HTR-8/SVneo (cell line): ENCODE data around the gene ARHGEF7.

Source experiments
- DNase-seq: peaks from one replicate; pipeline ENCODE4 v3.0.0; 2011; ENCODE audit warnings: low spot score, mixed read lengths; ENCODE audit not compliant: insufficient read length
- FAIRE-seq: peaks from 2 replicates; lab custom pipeline; 2011; peaks lifted over from hg19 to GRCh38; lab: Jason Lieb, UNC

ARHGEF7 gene

DNA sequence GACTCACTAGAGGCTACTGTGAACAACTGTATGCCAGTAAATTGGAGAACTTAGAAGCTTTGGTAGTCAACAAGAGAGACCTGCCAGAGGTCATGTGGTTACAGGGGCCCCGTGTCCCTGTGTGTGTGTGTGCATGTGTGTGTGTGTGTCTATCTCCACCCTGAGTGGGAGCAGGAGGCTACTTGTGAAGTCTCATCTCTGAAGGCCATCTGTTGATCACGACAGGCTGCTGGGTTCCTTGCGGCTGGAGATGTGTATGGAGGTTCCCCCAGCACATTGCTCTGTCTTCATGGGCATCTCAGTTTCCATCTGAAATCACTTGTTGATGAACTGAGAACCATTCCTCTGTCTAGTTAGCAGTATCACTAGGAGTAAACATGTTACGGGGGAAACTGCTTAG is 147.2 kb downstream of the ARHGEF7 start:
- no peak for FAIRE-seq
- DNase-seq: no peak

DNA sequence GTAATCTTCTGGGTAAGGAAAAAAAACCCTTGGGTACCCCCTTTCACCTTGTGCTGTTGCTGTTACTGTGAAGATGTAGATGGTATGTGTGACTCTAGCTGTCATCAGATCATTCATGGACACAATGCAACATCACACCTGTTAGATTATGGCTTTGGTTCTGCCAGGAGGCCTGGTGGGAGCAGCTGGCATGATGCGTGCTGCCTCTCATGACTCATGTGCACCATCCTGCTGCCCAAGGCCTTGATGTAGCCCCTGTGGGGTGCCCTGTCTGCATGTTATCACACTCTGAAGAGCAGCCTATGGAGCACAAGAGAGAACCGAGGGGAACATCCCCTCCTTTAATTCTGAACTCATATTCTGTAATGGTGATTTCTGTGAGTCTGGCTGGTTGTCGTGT is 147.6 kb downstream of the ARHGEF7 start:
- no peak for DNase-seq
- FAIRE-seq: no peak

DNA sequence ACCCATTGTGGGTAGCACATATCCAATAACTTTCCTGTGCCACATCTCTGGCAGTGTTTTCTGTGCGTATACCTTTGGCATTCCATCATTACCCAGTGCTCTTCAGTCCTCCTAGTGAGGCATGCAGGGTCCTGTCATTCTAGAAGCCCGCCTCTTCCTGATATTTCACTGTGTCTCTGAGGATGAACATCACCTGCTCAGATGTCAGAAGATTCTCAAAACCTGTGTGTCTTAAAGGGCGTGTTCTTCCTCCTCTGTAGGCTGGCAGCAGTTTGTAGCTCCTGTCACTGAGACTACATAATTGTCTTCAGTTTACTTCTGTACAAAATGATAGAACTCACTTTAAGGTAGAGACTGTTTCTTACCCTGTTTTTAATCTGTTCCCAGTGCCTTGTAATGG is 148.5 kb downstream of the ARHGEF7 start:
- no peak for DNase-seq
- no peak for FAIRE-seq

DNA sequence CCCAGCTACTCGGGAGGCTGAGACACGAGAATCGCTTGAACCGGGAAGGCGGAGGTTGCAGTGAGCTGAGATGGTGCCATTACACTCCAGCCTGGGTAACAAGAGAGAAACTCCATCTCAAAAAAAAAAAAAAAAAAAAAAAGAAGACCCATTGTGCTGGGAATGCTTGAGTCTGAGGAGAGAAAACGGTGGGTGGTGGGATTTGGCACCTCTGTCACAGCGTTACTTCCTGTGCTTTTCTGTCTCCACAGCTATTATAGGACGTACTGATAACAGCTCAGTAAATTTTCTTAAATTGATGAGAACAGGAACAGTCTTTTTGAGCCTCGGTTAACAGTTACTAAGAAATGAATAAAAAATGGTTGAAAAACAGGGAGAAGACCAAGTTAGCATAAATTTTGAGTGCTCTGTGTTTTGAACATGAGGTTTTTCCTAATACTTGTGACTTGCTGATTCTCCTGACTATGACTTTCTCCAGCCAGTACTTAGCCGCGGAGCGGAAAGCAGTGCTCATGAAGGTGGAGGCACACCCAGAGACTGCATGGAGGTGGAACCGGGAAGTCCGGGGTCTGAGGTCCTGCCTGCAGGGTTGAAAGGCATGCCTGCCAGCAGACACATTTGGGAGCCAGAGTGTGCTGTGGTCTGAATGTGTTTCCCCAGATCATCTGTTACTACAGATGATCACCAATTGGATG is 150.0 kb downstream of the ARHGEF7 start:
- FAIRE-seq (no peak), DNase-seq (no peak)

DNA sequence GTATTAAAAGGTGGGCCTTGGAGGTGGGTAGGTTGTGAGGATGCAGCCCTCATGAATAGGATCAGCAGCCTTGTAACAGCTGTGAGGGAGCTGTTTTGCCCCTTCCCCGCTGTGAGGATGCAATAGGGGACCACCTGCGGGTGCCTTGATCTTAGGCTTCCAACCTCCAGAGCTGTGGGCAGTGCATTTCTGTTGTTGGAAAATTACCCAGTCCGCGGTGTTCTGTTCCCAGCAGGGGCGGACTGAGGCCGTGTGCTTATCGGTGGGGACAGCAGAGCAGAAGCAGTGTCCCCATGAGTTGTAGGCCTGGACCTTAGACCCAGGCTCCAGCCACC is 150.6 kb downstream of the ARHGEF7 start:
- FAIRE-seq: no peak
- no peak for DNase-seq

DNA sequence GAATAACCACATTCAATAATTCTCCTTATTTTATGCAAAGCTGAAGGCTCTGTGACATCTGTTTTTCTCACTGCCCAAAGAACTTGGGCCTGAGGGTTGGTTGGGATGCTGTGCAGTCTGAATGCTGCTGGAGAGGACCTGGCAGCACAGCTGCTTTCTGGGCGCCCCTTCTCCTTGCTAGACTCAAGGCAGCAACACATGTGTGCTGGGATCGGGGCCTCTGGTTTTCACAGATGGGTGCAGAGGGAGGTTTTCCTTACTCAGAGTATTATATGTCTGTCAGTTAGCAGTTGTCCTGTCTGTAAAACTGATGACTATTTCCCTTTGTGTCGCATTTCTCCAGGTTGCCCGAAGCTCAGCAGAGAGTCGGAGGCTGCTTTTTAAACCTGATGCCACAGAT is 152.1 kb downstream of the ARHGEF7 start:
- no peak for FAIRE-seq
- no peak for DNase-seq

DNA sequence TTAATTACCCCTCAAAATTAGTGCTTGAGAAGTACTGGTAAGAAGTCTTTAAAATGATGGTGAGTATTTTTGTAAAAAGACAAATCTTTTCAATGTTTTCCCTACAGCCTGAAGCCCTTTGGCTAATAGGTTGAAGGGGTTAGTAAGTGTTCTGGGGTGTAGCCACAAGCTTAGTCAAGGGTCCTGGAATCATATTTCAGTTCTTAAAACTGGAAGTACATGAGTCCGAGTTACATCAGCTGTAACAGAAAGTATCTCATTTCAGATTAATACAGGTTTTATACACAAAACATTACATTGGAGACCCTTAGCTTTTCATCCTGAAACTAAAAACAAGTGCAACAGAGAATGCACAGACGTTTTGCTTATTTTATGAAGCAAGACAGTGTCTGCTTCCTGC is 152.7 kb downstream of the ARHGEF7 start:
- DNase-seq (no peak), FAIRE-seq (no peak)

DNA sequence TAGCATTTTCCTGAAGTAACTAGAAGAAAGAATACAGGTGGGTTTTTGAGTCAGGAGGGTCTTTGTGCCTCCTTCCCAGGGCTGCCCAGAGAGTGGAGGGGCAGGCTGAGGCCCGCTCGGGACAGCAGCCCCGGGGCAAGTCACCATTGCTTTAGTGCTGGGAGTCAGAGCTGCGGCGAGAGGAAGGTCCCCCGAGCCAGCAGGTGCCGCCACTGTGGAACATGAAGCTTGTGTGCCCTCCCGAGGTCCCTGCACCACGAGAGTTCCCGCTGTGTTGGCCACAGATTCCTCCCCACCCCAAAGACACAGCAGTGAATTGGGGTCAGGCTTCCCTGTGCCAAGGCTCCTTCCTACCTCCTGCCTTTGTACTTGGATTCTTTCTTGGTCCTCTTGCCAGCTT is 154.4 kb downstream of the ARHGEF7 start:
- DNase-seq (no peak), FAIRE-seq (no peak)

DNA sequence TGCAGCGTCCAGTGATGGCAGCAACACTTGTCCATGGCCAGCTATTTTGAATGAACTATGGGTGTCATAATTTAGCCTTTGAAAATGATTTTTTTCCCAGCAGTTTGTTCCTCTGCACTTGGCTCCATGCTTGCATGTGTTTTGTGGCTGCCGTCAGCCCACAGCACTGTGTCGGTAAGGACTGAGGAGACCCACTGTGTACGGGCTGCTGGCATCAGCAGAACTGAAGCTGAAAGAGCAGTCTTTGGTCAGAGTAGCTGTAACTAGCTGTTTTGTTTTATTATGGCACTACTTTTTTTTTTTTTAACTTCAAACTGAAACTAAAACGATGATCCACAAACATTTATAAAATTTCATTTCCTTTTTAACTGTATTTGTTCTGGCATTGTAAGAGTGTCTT is 155.0 kb downstream of the ARHGEF7 start:
- no peak for FAIRE-seq
- no peak for DNase-seq

DNA sequence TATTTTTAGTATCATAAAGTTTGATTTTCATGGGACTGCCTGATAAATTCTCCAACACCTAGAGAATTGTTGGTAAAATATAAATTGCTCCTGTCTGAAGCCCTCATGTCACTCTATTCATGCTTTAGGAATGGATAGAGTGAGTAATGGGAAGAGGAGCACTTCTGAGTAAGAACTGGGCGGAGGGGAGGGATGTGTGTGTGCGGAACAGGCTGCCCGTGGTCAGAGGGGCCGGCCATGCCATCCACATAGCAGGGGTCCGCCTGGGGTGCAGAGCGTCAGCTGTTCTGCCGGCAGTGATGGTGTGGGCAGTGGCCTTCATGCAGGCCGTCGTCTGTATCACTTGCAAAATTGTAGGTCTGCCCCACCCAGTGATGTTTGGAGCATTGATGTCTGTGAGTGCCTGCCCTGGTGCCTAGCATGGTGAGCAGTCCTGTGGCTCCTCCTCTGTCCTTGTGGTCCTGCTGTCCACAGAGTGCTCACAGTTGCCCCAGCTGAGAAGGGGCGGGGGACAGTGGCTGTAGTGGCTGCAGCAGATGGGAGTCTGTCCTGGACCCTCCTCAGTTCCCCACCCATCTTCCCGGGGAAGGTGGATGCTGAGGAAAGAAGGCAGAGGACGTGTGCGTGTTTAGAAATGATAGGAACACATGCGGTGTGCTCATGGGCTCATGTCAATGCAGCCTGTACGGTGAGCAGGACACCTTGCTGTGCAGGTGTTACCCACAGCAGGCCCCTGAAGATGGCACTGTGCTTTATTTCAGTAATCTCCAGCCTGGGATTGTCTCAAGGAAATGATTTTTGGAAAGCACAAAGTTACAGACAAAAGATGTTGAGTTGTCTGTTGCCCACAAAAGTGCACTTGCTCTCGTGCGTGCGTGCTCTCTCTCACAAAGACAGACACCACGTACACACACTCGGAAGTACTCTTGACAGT is 155.9 kb downstream of the ARHGEF7 start:
- no peak for FAIRE-seq
- DNase-seq: no peak

DNA sequence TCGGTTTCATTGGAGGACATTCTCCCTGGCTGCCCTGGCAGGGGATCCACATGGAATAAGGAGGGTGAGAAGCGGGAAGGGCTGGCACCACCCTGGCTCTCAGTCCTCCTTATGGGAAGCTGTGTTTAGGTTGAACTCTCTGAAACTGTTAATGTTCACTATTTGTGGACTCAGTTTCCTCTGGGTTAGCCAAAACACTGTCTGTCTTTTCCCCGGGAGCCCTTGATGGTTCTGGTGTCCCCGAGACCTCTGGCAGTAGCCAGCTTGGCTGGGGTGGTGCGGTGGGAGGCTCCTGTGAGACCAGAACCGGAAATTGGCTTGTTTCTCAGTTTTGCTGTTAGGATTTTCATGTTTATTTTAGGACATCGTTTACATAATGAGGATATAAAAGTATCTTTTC is 157.0 kb downstream of the ARHGEF7 start:
- FAIRE-seq (no peak), DNase-seq (no peak)

DNA sequence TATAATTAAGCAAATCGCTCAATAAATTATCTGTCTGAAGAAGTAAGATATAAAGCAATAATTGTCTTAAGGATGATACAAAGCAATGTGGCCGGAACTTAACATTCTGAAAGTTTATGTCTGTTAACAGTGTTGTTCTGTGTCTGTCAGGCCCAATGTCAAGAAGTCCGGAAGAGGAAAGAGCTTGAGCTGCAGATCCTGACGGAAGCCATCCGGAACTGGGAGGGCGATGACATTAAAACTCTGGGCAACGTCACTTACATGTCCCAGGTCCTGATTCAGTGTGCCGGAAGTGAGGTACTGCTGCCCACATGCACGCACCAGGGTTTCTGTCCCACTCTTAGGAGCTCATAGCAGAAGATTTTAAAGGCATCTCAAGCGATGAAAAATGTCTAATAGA is 160.3 kb downstream of the ARHGEF7 start:
- FAIRE-seq: no peak
- DNase-seq: no peak

DNA sequence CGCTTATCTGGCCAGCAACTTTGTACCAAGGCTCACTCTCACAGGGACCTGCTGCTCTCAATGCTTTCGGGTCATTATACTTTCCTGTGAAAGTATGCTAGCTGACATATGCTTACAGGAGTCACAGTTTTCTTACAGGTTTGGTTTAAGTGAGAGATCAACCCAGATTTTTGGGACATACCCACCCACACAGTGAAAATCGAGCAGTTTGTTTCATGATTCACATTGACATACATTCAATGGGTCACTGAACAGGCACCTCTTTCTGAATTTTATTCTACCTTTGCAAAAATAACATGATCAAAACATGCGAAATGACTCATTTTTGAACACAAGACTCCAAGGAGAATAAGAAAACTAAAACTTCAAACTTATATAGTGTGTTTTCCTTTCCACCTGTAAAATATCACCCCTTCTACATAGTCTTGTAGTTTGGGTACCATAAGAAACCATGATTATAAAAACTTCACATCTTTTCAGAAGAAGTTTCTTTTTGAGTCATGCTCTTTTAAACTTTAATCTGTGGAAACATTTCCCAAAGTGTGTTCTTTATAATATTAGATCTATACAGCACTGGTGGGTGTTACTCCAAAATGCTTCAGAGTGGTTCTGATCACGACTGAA is 161.0 kb downstream of the ARHGEF7 start:
- DNase-seq: no peak
- FAIRE-seq: no peak

DNA sequence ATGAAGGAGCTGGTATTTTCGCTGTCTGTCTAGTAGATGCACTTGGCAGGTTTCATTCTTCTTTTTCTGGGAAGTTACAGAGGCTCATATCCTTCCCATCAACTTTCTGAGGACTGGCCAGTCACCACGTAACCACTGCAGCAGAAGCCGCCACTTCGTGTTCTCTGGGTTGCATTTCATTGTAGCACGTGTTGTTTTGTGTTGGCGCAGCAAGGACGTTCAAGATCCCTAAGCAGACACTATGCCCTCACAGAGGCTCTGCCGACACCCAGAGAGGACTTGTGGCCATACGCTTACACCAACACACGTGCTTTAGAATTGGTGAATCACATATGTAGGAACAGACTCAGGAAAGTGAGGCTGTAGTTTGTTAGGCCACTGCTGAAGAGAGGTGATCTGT is 163.1 kb downstream of the ARHGEF7 start:
- no peak for DNase-seq
- FAIRE-seq: no peak

DNA sequence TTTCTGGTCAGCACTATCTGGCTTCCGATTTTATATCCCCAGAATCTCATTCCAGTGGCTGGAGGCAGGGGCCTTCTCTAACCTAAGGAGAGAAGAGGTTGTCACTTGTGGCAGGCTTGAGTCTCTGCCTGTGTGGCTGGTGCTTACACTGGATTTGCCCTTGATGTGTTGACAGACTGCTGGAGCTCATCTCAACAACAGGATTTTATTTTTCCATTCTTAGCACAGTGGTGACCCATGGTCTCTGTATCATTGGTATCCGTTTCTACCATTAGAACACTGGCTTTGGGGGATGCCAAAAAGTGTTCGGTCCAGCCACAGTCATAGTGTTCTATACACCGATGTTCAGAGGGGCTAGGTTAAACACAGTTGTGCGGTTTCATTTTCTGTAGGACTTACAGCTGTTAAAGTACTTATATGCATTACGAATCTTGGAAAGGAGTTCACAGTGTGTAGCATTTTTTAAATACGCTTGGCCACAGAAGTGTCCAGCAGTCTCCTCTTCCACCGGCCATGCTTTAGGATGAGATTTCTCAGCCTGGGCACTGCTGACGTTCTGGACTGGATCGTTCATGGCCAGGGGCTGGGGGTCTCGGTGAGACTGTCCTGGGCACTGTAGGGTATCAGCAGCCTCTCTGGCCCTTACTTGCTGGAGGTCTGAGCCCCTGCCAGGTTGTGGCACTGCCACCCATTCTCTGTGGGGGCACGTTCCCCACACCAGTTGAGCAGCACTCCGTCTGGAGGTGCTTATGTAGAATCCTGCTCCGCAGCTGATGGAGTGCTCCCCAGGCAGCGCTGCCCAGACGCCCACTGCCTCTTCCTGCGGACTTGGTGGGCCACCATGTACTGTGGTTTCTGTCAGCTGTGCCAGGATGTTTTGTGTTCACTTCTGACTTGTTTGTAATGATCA is 163.9 kb downstream of the ARHGEF7 start:
- FAIRE-seq (no peak), DNase-seq (no peak)

DNA sequence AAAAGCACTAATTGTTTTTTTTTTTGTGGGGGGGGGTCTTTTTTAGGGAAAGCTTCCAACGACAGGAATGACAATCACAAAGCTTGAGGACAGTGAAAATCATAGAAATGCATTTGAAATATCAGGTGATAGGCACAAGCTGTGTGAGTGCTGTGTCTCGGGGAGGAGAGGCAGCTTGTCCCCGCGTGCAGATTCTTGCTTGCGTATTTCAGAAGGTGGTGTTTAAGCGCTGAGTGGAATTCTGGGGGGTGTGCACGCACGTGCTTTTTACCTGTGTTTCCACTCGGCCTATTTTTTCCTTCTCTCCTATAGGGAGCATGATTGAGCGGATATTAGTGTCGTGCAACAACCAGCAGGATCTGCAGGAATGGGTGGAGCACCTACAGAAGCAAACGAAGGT is 165.1 kb downstream of the ARHGEF7 start:
- DNase-seq: no peak
- FAIRE-seq: no peak

DNA sequence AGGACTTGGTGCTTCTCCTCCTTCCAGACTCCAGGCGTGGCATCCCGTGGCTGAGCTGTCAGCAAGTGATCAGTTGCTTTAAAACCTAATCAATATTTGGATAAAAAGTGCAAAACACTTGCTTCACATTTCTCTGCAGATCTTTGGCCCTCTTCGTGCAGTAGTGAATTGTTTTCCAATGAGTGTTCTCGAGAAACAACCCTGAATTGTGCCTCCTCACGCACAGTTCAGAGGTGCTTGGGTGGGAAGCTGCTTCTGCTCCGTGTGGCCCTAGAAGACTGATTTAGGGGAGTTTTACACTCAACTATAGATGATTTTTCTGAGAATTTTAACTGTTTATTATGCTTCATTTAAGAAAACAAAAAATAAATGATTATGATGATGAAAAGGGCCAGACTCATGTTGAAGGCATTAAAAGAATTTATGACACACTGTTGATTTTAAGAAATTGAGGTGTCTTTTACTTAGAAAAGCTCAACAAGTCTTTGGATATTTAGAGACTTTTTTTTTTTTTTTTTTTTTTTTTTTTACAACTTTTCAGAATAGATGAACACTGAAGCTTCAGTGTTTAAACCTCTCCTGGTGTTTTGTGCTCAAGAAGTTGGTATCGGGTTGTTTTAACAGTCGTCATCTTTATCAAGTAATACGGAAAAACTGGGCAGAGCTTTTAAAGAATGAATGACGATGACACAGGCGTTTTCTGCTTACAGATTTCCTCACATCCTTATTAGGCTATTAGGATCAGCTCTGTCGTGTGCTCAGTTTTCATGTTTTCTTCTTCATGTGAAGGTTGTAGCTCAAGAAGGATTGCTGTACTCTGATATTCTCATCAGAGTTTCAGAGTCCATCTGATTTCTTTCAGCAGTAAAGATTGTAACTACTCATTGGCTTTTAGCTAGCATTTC is 165.8 kb downstream of the ARHGEF7 start:
- no peak for FAIRE-seq
- DNase-seq: peak; percentile 7

DNA sequence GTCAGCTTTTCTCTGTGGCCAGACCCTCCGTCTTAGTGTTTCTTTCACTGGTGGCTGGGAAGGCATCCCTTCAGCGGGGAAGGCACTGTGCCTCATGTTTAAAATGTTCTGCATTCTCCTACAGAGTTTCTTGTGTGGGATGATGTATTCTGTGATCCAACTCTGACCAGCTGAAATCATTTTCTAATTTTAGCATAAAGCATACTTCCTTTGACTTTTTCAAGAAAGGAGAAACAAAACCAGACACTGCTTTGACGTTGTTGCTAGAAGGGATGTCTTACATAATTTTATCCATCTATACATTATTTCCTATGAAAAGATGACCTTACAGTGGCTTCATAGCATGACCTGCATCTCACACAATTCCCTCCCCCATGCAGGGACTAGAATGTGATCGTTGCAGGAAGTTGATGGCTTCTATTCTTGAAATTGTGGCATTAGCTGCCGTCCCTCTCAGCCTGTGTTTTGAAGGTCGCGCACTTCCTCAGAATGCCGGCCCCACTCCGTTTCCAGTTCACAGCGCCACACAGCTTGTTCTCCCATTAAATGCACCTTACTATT is 166.7 kb downstream of the ARHGEF7 start:
- DNase-seq (no peak), FAIRE-seq (no peak)

DNA sequence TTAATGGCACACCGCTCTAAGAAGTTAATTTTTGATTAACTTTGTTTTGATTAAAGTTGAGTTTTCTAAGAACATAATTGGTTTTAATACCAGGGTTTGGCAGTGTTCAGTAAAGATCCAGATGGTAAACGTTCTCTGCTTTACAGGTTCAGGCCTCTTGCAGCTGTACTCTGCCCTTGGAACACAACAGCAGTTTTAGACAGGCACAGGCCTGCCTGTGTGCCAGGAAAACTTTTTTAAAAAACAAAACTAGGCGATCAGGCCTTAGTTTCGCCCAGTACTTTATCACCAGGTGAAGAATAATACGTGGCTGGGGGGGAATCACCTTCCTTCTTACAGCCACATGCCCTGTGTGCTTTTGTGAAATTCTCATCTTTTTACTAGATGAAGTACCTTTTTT is 167.3 kb downstream of the ARHGEF7 start:
- FAIRE-seq (no peak), DNase-seq (no peak)
